Muscle of arm (tissue), 12 donors: ENCODE measurements around the gene ZSWIM4. TPM values are rescaled to one million over a fixed set of nuclear protein-coding genes. Genes with fewer than 3 reads are reported as not detected.

Source experiments
- DNase-seq: peaks from one replicate; pipeline ENCODE4 v3.0.0-alpha.2; 2013
- polyA plus RNA-seq, 12 donors: library from polyadenylated mRNA; unstranded; fragments of 120-200 nt; gene quantifications; one replicate each; pipeline ENCODE4 v1.2.1, GENCODE V29; 2013; ENCODE audit not compliant: insufficient read length in 12 of 12

The ZSWIM4 gene
- polyA plus RNA-seq, 12 donors = 2.1 to 5.2 (median 3.5) TPM; not detected in 2

GRCh38 chr19:13806728-13807127, 11.5 kb downstream of the ZSWIM4 start:
- no peak for DNase-seq

GRCh38 chr19:13807421-13808021, 12.3 kb downstream of the ZSWIM4 start:
- DNase-seq = no peak

GRCh38 chr19:13808856-13809255, 13.6 kb downstream of the ZSWIM4 start:
- DNase-seq = no peak

- DNase-seq = no peak
Measured at GRCh38 chr19:13812544-13812943, 17.3 kb downstream of the ZSWIM4 start.

GRCh38 chr19:13813147-13813546, 17.9 kb downstream of the ZSWIM4 start:
- no peak for DNase-seq

GRCh38 chr19:13814550-13814949, 19.3 kb downstream of the ZSWIM4 start:
- no peak for DNase-seq

- no peak for DNase-seq
Measured at GRCh38 chr19:13817018-13817614, 21.9 kb downstream of the ZSWIM4 start.

- DNase-seq = no peak
Measured at GRCh38 chr19:13817615-13818371, 22.6 kb downstream of the ZSWIM4 start.

- no peak for DNase-seq
Measured at GRCh38 chr19:13819238-13819637, 24.0 kb downstream of the ZSWIM4 start.

- DNase-seq = no peak
Measured at GRCh38 chr19:13821292-13821691, 26.0 kb downstream of the ZSWIM4 start.

- no peak for DNase-seq
Measured at GRCh38 chr19:13823256-13823655, 28.0 kb downstream of the ZSWIM4 start.

- DNase-seq = no peak
Measured at GRCh38 chr19:13823901-13824300, 28.7 kb downstream of the ZSWIM4 start.

- DNase-seq = no peak
Measured at GRCh38 chr19:13824703-13825102, 29.5 kb downstream of the ZSWIM4 start.

GRCh38 chr19:13825489-13826441, 30.5 kb downstream of the ZSWIM4 start:
- DNase-seq = no peak

GRCh38 chr19:13826652-13827235, 31.5 kb downstream of the ZSWIM4 start:
- no peak for DNase-seq

- no peak for DNase-seq
Measured at GRCh38 chr19:13827656-13828055, 32.4 kb downstream of the ZSWIM4 start.

- no peak for DNase-seq
Measured at GRCh38 chr19:13830114-13830740, 35.0 kb downstream of the ZSWIM4 start.

- no peak for DNase-seq
Measured at GRCh38 chr19:13830741-13831536, 35.7 kb downstream of the ZSWIM4 start.

- DNase-seq = no peak
Measured at GRCh38 chr19:13831537-13832467, 36.6 kb downstream of the ZSWIM4 start.
